HepG2 (cell line): Measurements from ENCODE around the gene ASH1L. TPM values are rescaled to one million over a fixed set of nuclear protein-coding genes. Genes with fewer than 3 reads are reported as not detected.

Experiments
- CHCHD3 ChIP-seq: sonication (generic); formaldehyde crosslinking; IDR thresholded peaks from 2 replicates; pipeline ENCODE4 v1.8.0; 2022; ENCODE audit warnings: mild to moderate bottlenecking, missing genetic modification reagents, moderate library complexity
- GATAD2A ChIP-seq: IDR thresholded peaks from 2 replicates; pipeline ENCODE4 v1.6.1; 2016
- HMG20B ChIP-seq: conservative IDR thresholded peaks from 2 replicates; pipeline ENCODE4 v1.6.1; 2016; ENCODE audit warnings: missing genetic modification reagents, missing compliant biosample characterization
- HOXA5 ChIP-seq: sonication (generic); formaldehyde crosslinking; IDR thresholded peaks from 2 replicates; pipeline ENCODE4 v1.4.0; 2020; ENCODE audit warnings: missing genetic modification reagents
- HOXA7 ChIP-seq: sonication (generic); formaldehyde crosslinking; IDR thresholded peaks from 2 replicates; pipeline ENCODE4 v1.8.1; 2022; ENCODE audit warnings: mild to moderate bottlenecking, missing genetic modification reagents, moderate library complexity
- NFIC ChIP-seq: IDR thresholded peaks from 2 replicates; pipeline ENCODE4 v1.6.1; 2012; ENCODE audit warnings: mild to moderate bottlenecking, low read length, inconsistent platforms
- NPAS2 ChIP-seq: sonication (generic); formaldehyde crosslinking; IDR thresholded peaks from 2 replicates; pipeline ENCODE4 v1.8.0; 2022; ENCODE audit warnings: mild to moderate bottlenecking, missing genetic modification reagents, borderline replicate concordance
- PATZ1 ChIP-seq: sonication (generic); formaldehyde crosslinking; IDR thresholded peaks from 2 replicates; pipeline ENCODE4 v1.4.0; 2020; ENCODE audit warnings: missing genetic modification reagents
- RARG ChIP-seq: sonication (generic); formaldehyde crosslinking; IDR thresholded peaks from 2 replicates; pipeline ENCODE4 v1.4.0; 2020; ENCODE audit warnings: low read depth, mild to moderate bottlenecking, missing genetic modification reagents
- REL ChIP-seq: sonication (generic); formaldehyde crosslinking; conservative IDR thresholded peaks from 2 replicates; pipeline ENCODE4 v1.8.0; 2022; ENCODE audit warnings: mild to moderate bottlenecking, missing genetic modification reagents, moderate library complexity
- RFX3 ChIP-seq: IDR thresholded peaks from 2 replicates; pipeline ENCODE4 v1.6.1; 2016; ENCODE audit warnings: missing biosample characterization, missing genetic modification reagents
- SIN3A ChIP-seq: IDR thresholded peaks from 2 replicates; pipeline ENCODE4 v1.6.1; 2011; ENCODE audit warnings: low read depth, mild to moderate bottlenecking, control low read depth, low read length, borderline replicate concordance
- SP4 ChIP-seq: sonication (generic); formaldehyde crosslinking; IDR thresholded peaks from 2 replicates; pipeline ENCODE4 v1.8.1; 2023; ENCODE audit warnings: mild to moderate bottlenecking, missing genetic modification reagents
- SRSF9 ChIP-seq: fragments of 200-400 bp; formaldehyde crosslinking; IDR thresholded peaks from 2 replicates; pipeline ENCODE4 v1.6.1; 2018; ENCODE audit warnings: borderline replicate concordance, mild to moderate bottlenecking, low read depth, low read length; ENCODE audit not compliant: insufficient read depth, poor library complexity, severe bottlenecking
- TOPORS ChIP-seq: sonication (generic); formaldehyde crosslinking; IDR thresholded peaks from 2 replicates; pipeline ENCODE4 v1.8.0; 2023; ENCODE audit warnings: mild to moderate bottlenecking, missing genetic modification reagents
- U2AF2 ChIP-seq: fragments of 200-400 bp; formaldehyde crosslinking; IDR thresholded peaks from 2 replicates; pipeline ENCODE4 v1.6.1; 2017; ENCODE audit warnings: low read depth, mild to moderate bottlenecking, low read length
- ZC3H4 ChIP-seq: sonication (generic); formaldehyde crosslinking; IDR thresholded peaks from 2 replicates; pipeline ENCODE4 v1.4.0; 2020; ENCODE audit warnings: missing genetic modification reagents, borderline replicate concordance
- ZNF317 ChIP-seq: sonication (generic); formaldehyde crosslinking; IDR thresholded peaks from 2 replicates; pipeline ENCODE4 v1.5.0; 2020; ENCODE audit warnings: mild to moderate bottlenecking, missing genetic modification reagents
- ZNF331 ChIP-seq: sonication (generic); formaldehyde crosslinking; IDR thresholded peaks from 2 replicates; pipeline ENCODE4 v1.4.0; 2020; ENCODE audit warnings: missing genetic modification reagents
- polyA plus RNA-seq, 8 experiments: library from polyadenylated mRNA; depleted of rRNA in 3 of 8; stranded (reverse) in 7 of 8; unstranded in 1 of 8; fragments of >200 nt; fragmentation: Illumina TruSeq in 4 of 8; extraction: Trizol in 4 of 8; gene quantifications; 2 replicates each; pipeline versions ENCODE4 v1.2.1 to v1.2.3, GENCODE V29; 2011 to 2016; ENCODE audit warnings: low read depth in 4 of 8, missing spikeins in 1 of 8, mixed read lengths in 1 of 8; ENCODE audit not compliant: insufficient read depth in 1 of 8
- total RNA-seq, 5 experiments: library from RNA; depleted of rRNA; stranded (reverse); fragments of >200 nt; fragmentation: Illumina TruSeq; extraction: Trizol; gene quantifications; 2 replicates each; pipeline ENCODE4 v1.2.3, GENCODE V29; 2016; ENCODE audit warnings: low read depth in 1 of 5
- TF ChIP-seq, protein P1 (sequence below): sonication (generic); formaldehyde crosslinking; IDR thresholded peaks from 2 replicates; pipeline ENCODE4 v1.8.1; 2023; ENCODE audit warnings: missing genetic modification reagents, inconsistent platforms, borderline replicate concordance
- TF ChIP-seq, protein P2 (sequence below): sonication (generic); formaldehyde crosslinking; IDR thresholded peaks from 2 replicates; pipeline ENCODE4 v1.5.0; 2020; ENCODE audit warnings: mild to moderate bottlenecking, missing genetic modification reagents
- TF ChIP-seq, protein P3 (sequence below): sonication (generic); formaldehyde crosslinking; conservative IDR thresholded peaks from 2 replicates; pipeline ENCODE4 v1.8.0; 2022; ENCODE audit warnings: mild to moderate bottlenecking, moderate library complexity, missing genetic modification reagents

Gene ASH1L
- total and polyA plus RNA-seq, 2 of the 13 experiments (the other 11 are each of a cell fraction or from before 2014, with no cell fraction given): 10.2 to 15.3 TPM

GRCh38 chr1:155285631-155286044 is 277.0 kb downstream of the ASH1L start (continued):
- TF ChIP-seq TOPORS (CRISPR knock-in tag): 0 out of 2 replicates have a peak, but pooled peaks have one; percentile 10
- TF ChIP-seq U2AF2: no peak
- TF ChIP-seq ZNF331: no peak
- TF ChIP-seq HOXA7 (CRISPR knock-in tag): no peak
- 0 out of 2 replicates have a peak, but pooled peaks have one; percentile 27 for TF ChIP-seq ZNF317 (CRISPR knock-in tag)
- TF ChIP-seq GATAD2A (CRISPR knock-in tag): peak; percentile 38; the same call in 1 of the 2 replicates
- TF ChIP-seq ZC3H4: no peak
- TF ChIP-seq PATZ1: peak; percentile 33; the same call in 1 of the 2 replicates
- TF ChIP-seq HOXA5 (CRISPR knock-in tag): no peak
- TF ChIP-seq HMG20B (CRISPR knock-in tag): no peak
- TF ChIP-seq RARG (CRISPR knock-in tag): no peak
- 0 out of 2 replicates have a peak, but pooled peaks have one; percentile 28 for TF ChIP-seq SP4 (CRISPR knock-in tag)
- TF ChIP-seq SIN3A: no peak
- no peak for TF ChIP-seq NFIC
- TF ChIP-seq, protein P1, sequence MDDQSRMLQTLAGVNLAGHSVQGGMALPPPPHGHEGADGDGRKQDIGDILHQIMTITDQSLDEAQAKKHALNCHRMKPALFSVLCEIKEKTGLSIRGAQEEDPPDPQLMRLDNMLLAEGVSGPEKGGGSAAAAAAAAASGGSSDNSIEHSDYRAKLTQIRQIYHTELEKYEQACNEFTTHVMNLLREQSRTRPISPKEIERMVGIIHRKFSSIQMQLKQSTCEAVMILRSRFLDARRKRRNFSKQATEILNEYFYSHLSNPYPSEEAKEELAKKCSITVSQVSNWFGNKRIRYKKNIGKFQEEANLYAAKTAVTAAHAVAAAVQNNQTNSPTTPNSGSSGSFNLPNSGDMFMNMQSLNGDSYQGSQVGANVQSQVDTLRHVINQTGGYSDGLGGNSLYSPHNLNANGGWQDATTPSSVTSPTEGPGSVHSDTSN (CRISPR knock-in tag): no peak
- TF ChIP-seq, protein P2, sequence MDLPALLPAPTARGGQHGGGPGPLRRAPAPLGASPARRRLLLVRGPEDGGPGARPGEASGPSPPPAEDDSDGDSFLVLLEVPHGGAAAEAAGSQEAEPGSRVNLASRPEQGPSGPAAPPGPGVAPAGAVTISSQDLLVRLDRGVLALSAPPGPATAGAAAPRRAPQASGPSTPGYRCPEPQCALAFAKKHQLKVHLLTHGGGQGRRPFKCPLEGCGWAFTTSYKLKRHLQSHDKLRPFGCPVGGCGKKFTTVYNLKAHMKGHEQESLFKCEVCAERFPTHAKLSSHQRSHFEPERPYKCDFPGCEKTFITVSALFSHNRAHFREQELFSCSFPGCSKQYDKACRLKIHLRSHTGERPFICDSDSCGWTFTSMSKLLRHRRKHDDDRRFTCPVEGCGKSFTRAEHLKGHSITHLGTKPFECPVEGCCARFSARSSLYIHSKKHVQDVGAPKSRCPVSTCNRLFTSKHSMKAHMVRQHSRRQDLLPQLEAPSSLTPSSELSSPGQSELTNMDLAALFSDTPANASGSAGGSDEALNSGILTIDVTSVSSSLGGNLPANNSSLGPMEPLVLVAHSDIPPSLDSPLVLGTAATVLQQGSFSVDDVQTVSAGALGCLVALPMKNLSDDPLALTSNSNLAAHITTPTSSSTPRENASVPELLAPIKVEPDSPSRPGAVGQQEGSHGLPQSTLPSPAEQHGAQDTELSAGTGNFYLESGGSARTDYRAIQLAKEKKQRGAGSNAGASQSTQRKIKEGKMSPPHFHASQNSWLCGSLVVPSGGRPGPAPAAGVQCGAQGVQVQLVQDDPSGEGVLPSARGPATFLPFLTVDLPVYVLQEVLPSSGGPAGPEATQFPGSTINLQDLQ (CRISPR knock-in tag): no peak
- TF ChIP-seq, protein P3, sequence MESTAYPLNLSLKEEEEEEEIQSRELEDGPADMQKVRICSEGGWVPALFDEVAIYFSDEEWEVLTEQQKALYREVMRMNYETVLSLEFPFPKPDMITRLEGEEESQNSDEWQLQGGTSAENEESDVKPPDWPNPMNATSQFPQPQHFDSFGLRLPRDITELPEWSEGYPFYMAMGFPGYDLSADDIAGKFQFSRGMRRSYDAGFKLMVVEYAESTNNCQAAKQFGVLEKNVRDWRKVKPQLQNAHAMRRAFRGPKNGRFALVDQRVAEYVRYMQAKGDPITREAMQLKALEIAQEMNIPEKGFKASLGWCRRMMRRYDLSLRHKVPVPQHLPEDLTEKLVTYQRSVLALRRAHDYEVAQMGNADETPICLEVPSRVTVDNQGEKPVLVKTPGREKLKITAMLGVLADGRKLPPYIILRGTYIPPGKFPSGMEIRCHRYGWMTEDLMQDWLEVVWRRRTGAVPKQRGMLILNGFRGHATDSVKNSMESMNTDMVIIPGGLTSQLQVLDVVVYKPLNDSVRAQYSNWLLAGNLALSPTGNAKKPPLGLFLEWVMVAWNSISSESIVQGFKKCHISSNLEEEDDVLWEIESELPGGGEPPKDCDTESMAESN (CRISPR knock-in tag): no peak
- no peak for TF ChIP-seq NPAS2 (CRISPR knock-in tag)
- no peak for TF ChIP-seq CHCHD3 (CRISPR knock-in tag)
- no peak for TF ChIP-seq RFX3 (CRISPR knock-in tag)
- no peak for TF ChIP-seq SRSF9
- TF ChIP-seq REL: no peak
